Panc1 (cell line): Measurements from ENCODE around the gene BCO2. TPM values are rescaled to one million over a fixed set of nuclear protein-coding genes. Genes with fewer than 3 reads are reported as not detected.

Experiments used
- ATAC-seq: fragments of 200-7000 bp; cut with Tn5 transposase; 2 replicates; pipeline ENCODE4 v1.9.1; 2020; ENCODE audit warnings: mild to moderate bottlenecking, moderate library complexity
- BruUV-seq: library from RNA; stranded (reverse); fragments of 400-500 nt; replicated peaks from 2 replicates; lab custom pipeline; 2021; lab: Mats Ljungman, UMichigan
- CTCF ChIA-PET: fragments of 300-600 bp; sonication (Branson Sonifier 250); formaldehyde crosslinking; loops from one replicate; lab custom pipeline; 2022; ENCODE audit warnings: antibody characterized with exemption; lab: Charles Lee
- POLR2A ChIA-PET: fragments of 300-600 bp; sonication (Branson Sonifier 250); formaldehyde crosslinking; loops from one replicate; lab custom pipeline; 2022; ENCODE audit warnings: antibody characterized with exemption; lab: Charles Lee
- DNase-seq: peaks from one replicate; pipeline ENCODE4 v3.0.0-alpha.2; 2010; ENCODE audit warnings: low read depth, low spot score
- H3K27ac ChIP-seq: 2 replicates; pipeline ENCODE4 v1.5.1; 2011; ENCODE audit warnings: mild to moderate bottlenecking, low read length, inconsistent platforms
- H3K27me3 ChIP-seq: fragments of 200-500 bp; sonication (Bioruptor generic); 2 replicates; pipeline ENCODE4 v1.6.0; 2014; ENCODE audit warnings: low read length, inconsistent platforms; ENCODE audit not compliant: control insufficient read depth, insufficient read depth
- H3K36me3 ChIP-seq: fragments of 200-500 bp; sonication (Bioruptor generic); 2 replicates; pipeline ENCODE4 v1.5.1; 2014; ENCODE audit warnings: inconsistent platforms, mild to moderate bottlenecking, low read length, moderate library complexity; ENCODE audit not compliant: control insufficient read depth, insufficient read depth
- H3K4me1 ChIP-seq: 2 replicates; pipeline ENCODE4 v1.5.1; 2011; ENCODE audit warnings: inconsistent platforms, mild to moderate bottlenecking, low read length, moderate library complexity; ENCODE audit not compliant: control insufficient read depth, insufficient read depth
- H3K4me3 ChIP-seq, 2 experiments: 2 replicates each; pipeline ENCODE4 v1.5.1; 2011 to 2012; ENCODE audit warnings: low read depth in 2 of 2, low read length in 2 of 2, mild to moderate bottlenecking in 2 of 2, inconsistent platforms in 1 of 2, moderate library complexity in 1 of 2
- H3K9me3 ChIP-seq: fragments of 200-500 bp; sonication (Bioruptor generic); 2 replicates; pipeline ENCODE4 v1.5.1; 2014; ENCODE audit warnings: low read depth, mild to moderate bottlenecking, inconsistent platforms, low read length, moderate library complexity; ENCODE audit not compliant: control insufficient read depth, insufficient read depth
- POLR2AphosphoS5 ChIP-seq: IDR thresholded peaks from 2 replicates; pipeline ENCODE4 v1.6.1; 2012; ENCODE audit warnings: mild to moderate bottlenecking, low read depth, low read length, moderate library complexity
- SIN3A ChIP-seq: IDR thresholded peaks from 2 replicates; pipeline ENCODE4 v1.6.1; 2012; ENCODE audit warnings: low read depth, mild to moderate bottlenecking, low read length, moderate library complexity, borderline replicate concordance; ENCODE audit not compliant: insufficient read depth
- TCF7L2 ChIP-seq: IDR thresholded peaks from 2 replicates; pipeline ENCODE4 v1.6.1; 2011; ENCODE audit warnings: mild to moderate bottlenecking, low read depth, low read length, inconsistent platforms
- in situ Hi-C: cut with HindIII; loops from 2 replicates; pipeline ENCODE4 v1.10.0; 2016; ENCODE audit warnings: low sequenced_read_pairs, low pct_unique_long_range_greater_than_20kb
- intact Hi-C: fragments of 100-400 bp; cut with micrococcal nuclease; formaldehyde crosslinking; loops from one replicate; pipeline ENCODE4 v1.10.0; 2022; ENCODE audit not compliant: unreplicated experiment
- total RNA-seq: library from RNA; stranded (reverse); gene quantifications from one replicate; pipeline ENCODE4 v1.2.1, GENCODE V29; 2021; ENCODE audit not compliant: unreplicated experiment
- TF ChIP-seq, protein P1 (sequence below), 2 experiments: IDR thresholded peaks; 2 replicates each; pipeline ENCODE4 v1.6.1; 2011 to 2012; ENCODE audit warnings: low read depth in 2 of 2, control low read depth in 1 of 2, low read length in 1 of 2, mild to moderate bottlenecking in 1 of 2, moderate library complexity in 1 of 2; ENCODE audit not compliant: insufficient read depth in 1 of 2
- TF ChIP-seq, protein P2 (sequence below): fragments of 450-650 bp; IDR thresholded peaks from 2 replicates; pipeline ENCODE4 v1.5.1; 2017; ENCODE audit warnings: mild to moderate bottlenecking

Gene BCO2
- total RNA-seq, 1 experiment from 2014 or later, result 2.5 TPM

DNA sequence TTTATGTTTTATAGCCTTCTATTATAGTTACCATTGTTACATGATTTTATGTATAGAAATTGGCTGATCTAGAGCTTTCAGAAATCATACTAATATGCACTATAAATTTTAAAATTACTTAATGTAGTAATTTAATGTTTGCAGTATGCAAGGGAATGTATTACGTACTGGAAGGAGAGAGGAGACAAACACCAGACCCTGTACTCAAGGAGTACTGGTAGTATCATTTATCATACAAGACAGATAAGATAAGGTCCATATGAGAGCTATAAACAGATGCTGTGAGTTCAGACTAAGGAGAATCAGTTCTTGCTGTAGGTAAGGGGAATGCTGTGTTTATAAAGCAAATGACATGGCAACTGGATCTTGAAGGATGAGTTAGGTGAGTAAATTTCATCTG is 765 bp downstream of the BCO2 start:
- ChIA-PET POLR2A (interaction anchor here (1.3 kb wide), 1 partner anchor 64 kb away, joined by 3 read pairs; no protein-coding TSS in a partner anchor), CTCF (no interaction called here)
- Histone ChIP-seq H3K4me3 (no peak overlapping the region), H3K27me3 (no peaks in the 10 kb centered on the region), H3K9me3 (no peaks in the 10 kb centered on the region), H3K4me1 (peaks cover 11% of the 10 kb centered on the region), H3K36me3 (no peaks in the 10 kb centered on the region), H3K27ac (no peak overlapping the region)
- no TSS peak for BruUV-seq
- no peak for ATAC-seq
- TF ChIP-seq TCF7L2 (no peak), POLR2AphosphoS5 (no peak), SIN3A (no peak)
- TF ChIP-seq, protein P1, sequence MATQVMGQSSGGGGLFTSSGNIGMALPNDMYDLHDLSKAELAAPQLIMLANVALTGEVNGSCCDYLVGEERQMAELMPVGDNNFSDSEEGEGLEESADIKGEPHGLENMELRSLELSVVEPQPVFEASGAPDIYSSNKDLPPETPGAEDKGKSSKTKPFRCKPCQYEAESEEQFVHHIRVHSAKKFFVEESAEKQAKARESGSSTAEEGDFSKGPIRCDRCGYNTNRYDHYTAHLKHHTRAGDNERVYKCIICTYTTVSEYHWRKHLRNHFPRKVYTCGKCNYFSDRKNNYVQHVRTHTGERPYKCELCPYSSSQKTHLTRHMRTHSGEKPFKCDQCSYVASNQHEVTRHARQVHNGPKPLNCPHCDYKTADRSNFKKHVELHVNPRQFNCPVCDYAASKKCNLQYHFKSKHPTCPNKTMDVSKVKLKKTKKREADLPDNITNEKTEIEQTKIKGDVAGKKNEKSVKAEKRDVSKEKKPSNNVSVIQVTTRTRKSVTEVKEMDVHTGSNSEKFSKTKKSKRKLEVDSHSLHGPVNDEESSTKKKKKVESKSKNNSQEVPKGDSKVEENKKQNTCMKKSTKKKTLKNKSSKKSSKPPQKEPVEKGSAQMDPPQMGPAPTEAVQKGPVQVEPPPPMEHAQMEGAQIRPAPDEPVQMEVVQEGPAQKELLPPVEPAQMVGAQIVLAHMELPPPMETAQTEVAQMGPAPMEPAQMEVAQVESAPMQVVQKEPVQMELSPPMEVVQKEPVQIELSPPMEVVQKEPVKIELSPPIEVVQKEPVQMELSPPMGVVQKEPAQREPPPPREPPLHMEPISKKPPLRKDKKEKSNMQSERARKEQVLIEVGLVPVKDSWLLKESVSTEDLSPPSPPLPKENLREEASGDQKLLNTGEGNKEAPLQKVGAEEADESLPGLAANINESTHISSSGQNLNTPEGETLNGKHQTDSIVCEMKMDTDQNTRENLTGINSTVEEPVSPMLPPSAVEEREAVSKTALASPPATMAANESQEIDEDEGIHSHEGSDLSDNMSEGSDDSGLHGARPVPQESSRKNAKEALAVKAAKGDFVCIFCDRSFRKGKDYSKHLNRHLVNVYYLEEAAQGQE (IDR thresholded peaks at IDR 0.05; ENCODE audit: insufficient read depth in 1 of 2, low read depth in 2 of 2, low read length in 1 of 2), result no peak
- TF ChIP-seq, protein P2, sequence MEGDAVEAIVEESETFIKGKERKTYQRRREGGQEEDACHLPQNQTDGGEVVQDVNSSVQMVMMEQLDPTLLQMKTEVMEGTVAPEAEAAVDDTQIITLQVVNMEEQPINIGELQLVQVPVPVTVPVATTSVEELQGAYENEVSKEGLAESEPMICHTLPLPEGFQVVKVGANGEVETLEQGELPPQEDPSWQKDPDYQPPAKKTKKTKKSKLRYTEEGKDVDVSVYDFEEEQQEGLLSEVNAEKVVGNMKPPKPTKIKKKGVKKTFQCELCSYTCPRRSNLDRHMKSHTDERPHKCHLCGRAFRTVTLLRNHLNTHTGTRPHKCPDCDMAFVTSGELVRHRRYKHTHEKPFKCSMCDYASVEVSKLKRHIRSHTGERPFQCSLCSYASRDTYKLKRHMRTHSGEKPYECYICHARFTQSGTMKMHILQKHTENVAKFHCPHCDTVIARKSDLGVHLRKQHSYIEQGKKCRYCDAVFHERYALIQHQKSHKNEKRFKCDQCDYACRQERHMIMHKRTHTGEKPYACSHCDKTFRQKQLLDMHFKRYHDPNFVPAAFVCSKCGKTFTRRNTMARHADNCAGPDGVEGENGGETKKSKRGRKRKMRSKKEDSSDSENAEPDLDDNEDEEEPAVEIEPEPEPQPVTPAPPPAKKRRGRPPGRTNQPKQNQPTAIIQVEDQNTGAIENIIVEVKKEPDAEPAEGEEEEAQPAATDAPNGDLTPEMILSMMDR, result no peak
- DNase-seq, result no peak
- in situ Hi-C loops (no loop called here), intact Hi-C loops (no loop called here)

GRCh38 chr11:112177589-112177988 is 2.3 kb downstream of the BCO2 start:
- TF ChIP-seq POLR2AphosphoS5 (no peak), SIN3A (no peak)
- TF ChIP-seq, protein P1 (IDR thresholded peaks at IDR 0.05; ENCODE audit: insufficient read depth in 1 of 2, low read depth in 2 of 2, low read length in 1 of 2), result no peak
- TF ChIP-seq, protein P2, result no peak
- peaks cover 11% of the 10 kb centered on the region for H3K4me1 ChIP-seq
- H3K36me3 ChIP-seq, result no peaks in the 10 kb centered on the region
- no TSS peak for BruUV-seq
- ATAC-seq (no peak), DNase-seq (no peak)
- H3K27me3 ChIP-seq, result no peaks in the 10 kb centered on the region
- ChIA-PET CTCF (interaction anchor here (0.7 kb wide), 1 partner anchor 19 kb away, joined by 5 read pairs; no protein-coding TSS in a partner anchor), POLR2A (interaction anchor here (0.7 kb wide), 2 partner anchors 92 to 1312 kb away, joined by 5 to 6 read pairs; no protein-coding TSS in a partner anchor)
- H3K9me3 ChIP-seq, result no peaks in the 10 kb centered on the region
- no peak overlapping the region for H3K27ac ChIP-seq
- in situ Hi-C loops, result no loop called here
- no peak overlapping the region for H3K4me3 ChIP-seq
- intact Hi-C loops, result no loop called here
